ENCODE measurements around the gene CDC14A.

DNA sequence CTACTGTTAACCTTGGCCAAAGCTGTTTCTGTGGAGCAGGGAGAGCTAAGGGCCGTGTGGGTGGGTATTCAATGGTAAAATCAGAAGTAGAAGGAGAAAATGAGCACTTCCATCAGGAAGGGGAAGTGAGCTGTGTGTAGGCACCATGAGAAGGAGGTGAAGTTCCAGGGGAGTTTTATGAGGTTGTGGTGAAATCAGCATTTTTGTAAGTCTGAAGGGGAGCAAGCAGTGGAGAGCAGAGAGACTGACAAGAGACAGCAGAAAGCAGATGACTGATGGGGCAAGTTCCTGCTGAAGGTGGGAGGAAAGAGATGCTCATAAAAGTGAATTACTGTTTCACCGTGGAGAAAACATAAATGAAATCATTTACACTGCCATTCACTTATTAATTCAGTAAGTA lies 183.0 kb downstream of the CDC14A start:
- TF ChIP-seq, protein P1, sequence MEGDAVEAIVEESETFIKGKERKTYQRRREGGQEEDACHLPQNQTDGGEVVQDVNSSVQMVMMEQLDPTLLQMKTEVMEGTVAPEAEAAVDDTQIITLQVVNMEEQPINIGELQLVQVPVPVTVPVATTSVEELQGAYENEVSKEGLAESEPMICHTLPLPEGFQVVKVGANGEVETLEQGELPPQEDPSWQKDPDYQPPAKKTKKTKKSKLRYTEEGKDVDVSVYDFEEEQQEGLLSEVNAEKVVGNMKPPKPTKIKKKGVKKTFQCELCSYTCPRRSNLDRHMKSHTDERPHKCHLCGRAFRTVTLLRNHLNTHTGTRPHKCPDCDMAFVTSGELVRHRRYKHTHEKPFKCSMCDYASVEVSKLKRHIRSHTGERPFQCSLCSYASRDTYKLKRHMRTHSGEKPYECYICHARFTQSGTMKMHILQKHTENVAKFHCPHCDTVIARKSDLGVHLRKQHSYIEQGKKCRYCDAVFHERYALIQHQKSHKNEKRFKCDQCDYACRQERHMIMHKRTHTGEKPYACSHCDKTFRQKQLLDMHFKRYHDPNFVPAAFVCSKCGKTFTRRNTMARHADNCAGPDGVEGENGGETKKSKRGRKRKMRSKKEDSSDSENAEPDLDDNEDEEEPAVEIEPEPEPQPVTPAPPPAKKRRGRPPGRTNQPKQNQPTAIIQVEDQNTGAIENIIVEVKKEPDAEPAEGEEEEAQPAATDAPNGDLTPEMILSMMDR (IDR thresholded peaks at IDR 0.05): no peak
- no peak for TF ChIP-seq POLR2A (IDR thresholded peaks at IDR 0.05)

Measured in adrenal gland (tissue), 5 donors.